ENCODE results near the gene KRT76. TPM values are rescaled to one million over a fixed set of nuclear protein-coding genes. Genes with fewer than 3 reads are reported as not detected.

The KRT76 gene
- total RNA-seq, 1 experiment from 2014 or later: not detected

- H3K9me3 ChIP-seq: no peaks in the 10 kb centered on the region
- Mint-ChIP-seq H3K27me3 (ENCODE audit: insufficient read depth, unreplicated experiment) (peaks cover 18% of the 10 kb centered on the region), H3K36me3 (ENCODE audit: insufficient read depth, unreplicated experiment) (no peaks in the 10 kb centered on the region), H3K4me1 (ENCODE audit: low read depth, unreplicated experiment) (no peaks in the 10 kb centered on the region), H3K4me3 (ENCODE audit: unreplicated experiment) (no peak overlapping the region), H3K27ac (ENCODE audit: unreplicated experiment) (no peak overlapping the region), H3K9me3 (ENCODE audit: unreplicated experiment) (no peaks in the 10 kb centered on the region)
- ChIA-PET CTCF (no interaction called here), POLR2A (no interaction called here)
- DNase-seq: no peak
- H3K4me1 ChIP-seq: no peaks in the 10 kb centered on the region
- no TSS peak for BruUV-seq (replicated peaks)
- intact Hi-C loops (cut with micrococcal nuclease; ENCODE audit: unreplicated experiment): no loop called here
- no peak overlapping the region for H3K4me3 ChIP-seq (ENCODE audit: low read depth, low read length)
- TF ChIP-seq, protein P1, sequence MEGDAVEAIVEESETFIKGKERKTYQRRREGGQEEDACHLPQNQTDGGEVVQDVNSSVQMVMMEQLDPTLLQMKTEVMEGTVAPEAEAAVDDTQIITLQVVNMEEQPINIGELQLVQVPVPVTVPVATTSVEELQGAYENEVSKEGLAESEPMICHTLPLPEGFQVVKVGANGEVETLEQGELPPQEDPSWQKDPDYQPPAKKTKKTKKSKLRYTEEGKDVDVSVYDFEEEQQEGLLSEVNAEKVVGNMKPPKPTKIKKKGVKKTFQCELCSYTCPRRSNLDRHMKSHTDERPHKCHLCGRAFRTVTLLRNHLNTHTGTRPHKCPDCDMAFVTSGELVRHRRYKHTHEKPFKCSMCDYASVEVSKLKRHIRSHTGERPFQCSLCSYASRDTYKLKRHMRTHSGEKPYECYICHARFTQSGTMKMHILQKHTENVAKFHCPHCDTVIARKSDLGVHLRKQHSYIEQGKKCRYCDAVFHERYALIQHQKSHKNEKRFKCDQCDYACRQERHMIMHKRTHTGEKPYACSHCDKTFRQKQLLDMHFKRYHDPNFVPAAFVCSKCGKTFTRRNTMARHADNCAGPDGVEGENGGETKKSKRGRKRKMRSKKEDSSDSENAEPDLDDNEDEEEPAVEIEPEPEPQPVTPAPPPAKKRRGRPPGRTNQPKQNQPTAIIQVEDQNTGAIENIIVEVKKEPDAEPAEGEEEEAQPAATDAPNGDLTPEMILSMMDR (IDR thresholded peaks at IDR 0.05; ENCODE audit: insufficient read depth in 1 of 2, low read depth in 1 of 2, low read length in 1 of 2, severe bottlenecking in 1 of 2, unreplicated experiment in 1 of 2): no peak
- no peaks in the 10 kb centered on the region; the same call in 1 of the 2 replicates for H3K27me3 ChIP-seq (replicated peaks; ENCODE audit: control insufficient read depth, insufficient read depth, low read length)
- H3K36me3 ChIP-seq (ENCODE audit: control insufficient read depth, insufficient read depth, low read length): no peaks in the 10 kb centered on the region
Observed at GRCh38 chr12:52745554-52745953, 31.6 kb downstream of the KRT76 start.

DNA sequence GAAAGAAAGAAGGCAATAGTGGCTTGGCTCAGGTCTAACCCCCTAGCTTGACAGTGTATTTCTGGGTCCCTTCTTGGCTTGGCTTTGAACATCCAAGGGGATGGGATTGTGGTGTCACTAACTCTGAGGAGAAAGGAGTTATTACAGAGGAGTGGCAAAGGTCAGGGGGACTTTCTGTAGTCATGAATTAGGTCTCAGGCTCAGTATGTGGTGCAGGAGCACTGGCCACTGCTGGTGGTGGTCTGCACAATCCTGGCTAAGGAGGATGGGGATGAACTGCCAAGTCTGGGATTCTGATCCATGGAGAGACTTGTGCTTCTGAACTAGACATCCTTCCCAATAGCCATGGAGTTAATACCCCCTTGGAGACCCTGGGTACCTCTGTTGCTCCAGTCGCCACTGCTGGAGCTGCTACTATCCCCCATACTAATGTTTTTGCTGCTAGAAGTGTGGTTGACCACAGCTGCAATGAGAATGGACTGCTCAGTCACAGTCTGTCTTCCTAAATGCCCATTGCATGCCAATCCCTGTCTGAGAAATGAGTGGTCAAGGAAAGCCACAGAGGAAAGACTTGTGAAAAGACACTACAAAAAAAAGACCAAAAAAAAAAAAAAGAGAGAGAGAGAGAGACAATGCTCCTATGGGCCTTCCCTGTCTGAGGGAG is 32.5 kb downstream of the KRT76 start:
- BruUV-seq (replicated peaks): no TSS peak
- TF ChIP-seq, protein P1 (IDR thresholded peaks at IDR 0.05; ENCODE audit: insufficient read depth in 1 of 2, low read depth in 1 of 2, low read length in 1 of 2, severe bottlenecking in 1 of 2, unreplicated experiment in 1 of 2): no peak
- no peaks in the 10 kb centered on the region for H3K4me1 ChIP-seq
- H3K27me3 ChIP-seq (replicated peaks; ENCODE audit: control insufficient read depth, insufficient read depth, low read length): no peaks in the 10 kb centered on the region; the same call in 1 of the 2 replicates
- Mint-ChIP-seq H3K4me1 (ENCODE audit: low read depth, unreplicated experiment) (no peaks in the 10 kb centered on the region), H3K36me3 (ENCODE audit: insufficient read depth, unreplicated experiment) (no peaks in the 10 kb centered on the region), H3K27me3 (ENCODE audit: insufficient read depth, unreplicated experiment) (peaks cover 23% of the 10 kb centered on the region), H3K4me3 (ENCODE audit: unreplicated experiment) (no peak overlapping the region), H3K9me3 (ENCODE audit: unreplicated experiment) (no peaks in the 10 kb centered on the region), H3K27ac (ENCODE audit: unreplicated experiment) (no peak overlapping the region)
- POLR2A ChIA-PET: no interaction called here
- intact Hi-C loops (cut with micrococcal nuclease; ENCODE audit: unreplicated experiment): no loop called here
- CTCF ChIA-PET: no interaction called here
- H3K9me3 ChIP-seq: no peaks in the 10 kb centered on the region
- H3K4me3 ChIP-seq (ENCODE audit: low read depth, low read length): no peak overlapping the region
- no peak for DNase-seq
- H3K36me3 ChIP-seq (ENCODE audit: control insufficient read depth, insufficient read depth, low read length): no peaks in the 10 kb centered on the region

DNA sequence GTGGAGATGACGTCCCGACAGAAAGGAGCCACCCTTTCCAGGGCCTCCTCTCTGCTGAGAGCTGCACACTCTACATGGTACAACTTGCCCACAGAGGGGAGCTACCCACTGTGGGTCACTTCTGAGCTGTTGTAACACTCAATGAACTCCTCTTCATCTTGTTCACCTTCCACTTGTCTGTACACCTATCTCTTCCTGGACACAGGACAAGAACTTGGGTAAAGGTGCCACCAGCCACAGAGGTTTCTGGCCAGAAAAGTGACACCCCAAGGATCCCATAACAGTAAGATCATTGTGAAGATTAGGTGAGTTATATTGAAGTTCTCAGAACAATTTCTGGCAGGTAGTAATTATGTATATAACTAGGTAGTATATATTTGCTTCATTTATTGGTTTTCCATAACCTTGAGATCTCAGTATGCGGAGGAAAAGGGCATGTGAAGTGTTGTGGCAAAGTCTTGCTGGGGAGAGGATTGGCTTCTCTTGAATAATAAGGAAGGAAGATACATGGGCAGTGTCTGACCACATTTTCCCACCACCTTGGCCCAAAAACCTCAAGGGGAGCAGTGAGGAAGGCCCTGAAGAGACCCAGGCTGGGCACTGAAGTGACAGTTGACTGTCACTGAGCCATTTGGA is 34.2 kb downstream of the KRT76 start:
- ChIA-PET CTCF (no interaction called here), POLR2A (interaction anchor here (0.6 kb wide), 1 partner anchor 280 kb away, joined by 3 read pairs; no protein-coding TSS in a partner anchor)
- H3K9me3 ChIP-seq: no peaks in the 10 kb centered on the region
- Mint-ChIP-seq H3K9me3 (ENCODE audit: unreplicated experiment) (no peaks in the 10 kb centered on the region), H3K4me3 (ENCODE audit: unreplicated experiment) (no peak overlapping the region), H3K4me1 (ENCODE audit: low read depth, unreplicated experiment) (no peaks in the 10 kb centered on the region), H3K36me3 (ENCODE audit: insufficient read depth, unreplicated experiment) (no peaks in the 10 kb centered on the region), H3K27me3 (ENCODE audit: insufficient read depth, unreplicated experiment) (peaks cover 12% of the 10 kb centered on the region), H3K27ac (ENCODE audit: unreplicated experiment) (no peak overlapping the region)
- no TSS peak for BruUV-seq (replicated peaks)
- H3K36me3 ChIP-seq (ENCODE audit: control insufficient read depth, insufficient read depth, low read length): no peaks in the 10 kb centered on the region
- H3K4me1 ChIP-seq: no peaks in the 10 kb centered on the region
- no peaks in the 10 kb centered on the region for H3K27me3 ChIP-seq (replicated peaks; ENCODE audit: control insufficient read depth, insufficient read depth, low read length)
- intact Hi-C loops (cut with micrococcal nuclease; ENCODE audit: unreplicated experiment): no loop called here
- TF ChIP-seq, protein P1 (IDR thresholded peaks at IDR 0.05; ENCODE audit: insufficient read depth in 1 of 2, low read depth in 1 of 2, low read length in 1 of 2, severe bottlenecking in 1 of 2, unreplicated experiment in 1 of 2): no peak
- H3K4me3 ChIP-seq (ENCODE audit: low read depth, low read length): no peak overlapping the region
- DNase-seq: no peak

Data from Caco-2 (cell line).